Cardiac septum (tissue), 1 donor: ENCODE measurements around the gene PDILT. TPM values are rescaled to one million over a fixed set of nuclear protein-coding genes. Genes with fewer than 3 reads are reported as not detected.

Experiments used
- DNase-seq: peaks from one replicate; pipeline ENCODE4 v3.0.0-alpha.2; 2020; ENCODE audit warnings: low spot score
- intact Hi-C: fragments of 100-400 bp; cut with DNase I; formaldehyde crosslinking; loops from one replicate; pipeline ENCODE4 v1.14.0; 2022
- total RNA-seq: library from RNA; stranded (reverse); fragmentation: NEBNext Ultra II Directional; extraction: Animal tissue kit (Norgen Biotek cat#: 25700); gene quantifications from one replicate; pipeline ENCODE4 v1.2.1, GENCODE V29; 2021
- donor health status: DM: no; HTN: no; CAD: no.

The PDILT gene
- total RNA-seq, 1 donor from 2014 or later = not detected

DNA sequence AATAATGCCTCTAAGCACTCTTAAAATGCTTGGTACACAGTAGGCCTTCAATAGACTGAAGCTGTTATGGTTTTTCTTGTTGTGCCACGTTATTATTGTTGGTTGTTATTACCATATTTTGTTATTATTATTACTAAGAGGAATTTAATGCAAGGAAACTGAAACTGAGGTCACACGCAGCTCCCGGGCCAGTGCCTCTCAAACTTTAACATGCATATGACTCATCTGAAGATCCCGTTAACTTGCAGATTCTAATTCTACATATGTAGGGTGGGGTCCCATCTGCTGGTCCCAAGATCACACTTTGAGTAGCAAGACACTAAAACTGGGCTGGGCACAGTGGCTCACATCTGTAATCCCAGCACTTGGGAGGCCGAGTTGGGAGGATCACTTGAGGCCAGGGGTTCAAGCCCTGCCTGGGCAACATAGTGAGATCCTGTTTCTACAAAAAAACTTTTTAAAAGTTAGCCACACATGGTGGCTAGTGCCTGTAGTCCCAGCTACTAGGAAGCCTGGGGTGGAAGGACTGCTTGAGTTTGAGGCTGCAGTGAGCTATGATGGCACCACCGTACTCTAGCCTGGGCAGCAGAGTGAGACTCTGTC, 5.7 kb upstream of the PDILT start:
- intact Hi-C loops = no loop called here
- DNase-seq = no peak

DNA sequence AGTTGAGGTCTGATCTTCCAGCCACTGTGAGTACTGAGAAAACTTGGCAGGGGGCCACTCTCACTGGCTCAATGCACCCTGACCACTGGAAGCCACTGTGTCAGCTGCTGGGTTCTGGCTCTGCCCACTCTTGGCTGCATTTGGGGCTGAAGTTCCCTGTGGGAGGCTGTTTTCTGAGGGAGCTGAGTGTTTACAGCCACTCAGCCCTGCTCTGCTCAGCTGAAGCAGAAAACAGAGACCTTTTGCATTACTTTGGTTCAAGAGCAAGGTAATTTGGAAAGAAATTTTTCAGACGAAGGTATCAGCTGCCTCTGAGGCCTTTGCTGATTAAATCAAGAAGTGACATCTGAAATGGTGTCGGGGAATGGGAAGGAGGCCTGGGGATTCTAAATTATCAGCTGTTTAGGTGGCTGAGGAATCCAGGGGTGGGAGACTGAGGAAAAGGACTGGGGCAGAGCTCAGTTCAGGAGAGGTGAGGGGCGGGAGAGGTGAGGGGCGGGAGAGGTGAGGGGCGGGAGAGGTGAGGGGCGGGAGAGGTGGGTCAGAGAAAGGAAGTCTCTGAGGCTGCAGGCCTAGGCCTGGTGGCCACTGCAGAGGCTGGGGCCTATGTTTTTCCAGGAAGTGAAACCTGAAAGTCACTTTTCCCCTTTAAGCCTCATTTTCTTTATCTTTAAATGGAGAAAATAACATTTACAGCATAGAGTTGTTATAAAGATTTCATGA, 5.0 kb upstream of the PDILT start, which contains the start of gene ACSM5:
ACSM5 (plus strand) TSS at position 137 of the 723 bp plus-strand sequence. CDS start 1,951 bp downstream, outside the sequence.
- DNase-seq = no peak
- intact Hi-C loops = no loop called here

DNA sequence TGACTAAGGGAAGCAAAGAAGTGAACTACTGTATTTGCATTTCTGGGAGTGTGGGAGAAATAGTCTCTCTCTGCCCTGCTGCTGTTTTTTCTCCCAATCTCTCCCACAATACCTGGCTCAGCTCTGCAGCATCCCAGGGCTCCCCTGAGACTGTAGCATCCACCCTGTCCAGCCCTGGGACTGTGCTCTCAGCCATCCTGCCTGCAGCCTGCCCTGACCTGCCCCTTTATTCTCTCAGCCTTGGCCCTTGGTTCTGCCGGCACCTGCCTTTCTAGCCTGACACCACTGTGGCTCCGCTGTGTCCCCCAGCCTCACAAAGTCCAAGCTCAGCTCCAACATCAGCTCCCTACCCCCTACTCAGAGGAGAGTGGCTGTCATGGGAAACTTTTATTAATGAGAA, 1.9 kb downstream of the PDILT start:
- DNase-seq = no peak
- intact Hi-C loops = no loop called here

DNA sequence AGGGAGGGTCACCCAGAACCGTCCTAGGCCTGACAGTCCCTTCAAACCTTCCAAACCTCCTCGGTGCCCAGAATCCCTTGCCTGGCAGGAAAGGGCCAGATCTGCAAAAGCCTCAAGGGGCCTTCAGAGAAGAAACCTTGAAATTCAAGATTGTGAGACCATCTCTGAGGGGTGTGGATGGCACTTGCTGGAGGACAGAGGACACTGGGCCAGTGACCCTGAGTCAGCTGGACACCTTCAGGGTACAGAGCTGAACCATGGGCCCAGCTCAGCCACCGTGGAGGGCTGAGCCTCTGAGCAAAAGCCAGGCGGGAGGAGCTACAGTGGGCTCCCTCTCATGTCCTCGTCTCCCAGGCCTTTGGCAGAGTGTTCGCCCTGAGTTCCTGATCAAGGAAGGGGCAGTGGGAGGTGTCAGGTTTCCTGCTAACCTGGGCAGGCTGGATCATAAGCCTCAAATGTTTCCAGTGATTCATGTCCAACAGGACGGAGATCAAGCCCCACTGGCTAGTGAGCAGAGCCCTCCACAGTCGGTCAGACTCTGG, 3.0 kb downstream of the PDILT start:
- no peak for DNase-seq
- intact Hi-C loops = no loop called here

DNA sequence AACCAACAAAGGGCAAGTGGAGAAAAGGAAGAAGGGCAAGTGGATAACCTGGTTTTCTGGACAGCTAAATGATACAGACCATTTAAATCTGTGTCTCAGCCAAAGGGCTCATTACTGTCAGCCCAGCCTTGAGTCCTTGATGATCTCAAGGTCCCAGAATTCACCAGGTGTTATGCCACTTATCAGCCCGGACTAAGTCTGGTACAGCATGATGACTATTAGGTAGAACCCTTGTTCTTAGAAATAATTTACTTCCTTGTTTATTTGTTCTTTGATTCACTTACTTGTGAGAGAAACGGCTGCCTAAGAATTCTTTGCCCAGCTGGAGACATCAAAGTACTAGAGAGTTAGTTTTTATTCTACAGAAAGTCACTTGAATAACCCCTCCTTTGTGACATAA, 3.5 kb downstream of the PDILT start:
- intact Hi-C loops = no loop called here
- DNase-seq = no peak

DNA sequence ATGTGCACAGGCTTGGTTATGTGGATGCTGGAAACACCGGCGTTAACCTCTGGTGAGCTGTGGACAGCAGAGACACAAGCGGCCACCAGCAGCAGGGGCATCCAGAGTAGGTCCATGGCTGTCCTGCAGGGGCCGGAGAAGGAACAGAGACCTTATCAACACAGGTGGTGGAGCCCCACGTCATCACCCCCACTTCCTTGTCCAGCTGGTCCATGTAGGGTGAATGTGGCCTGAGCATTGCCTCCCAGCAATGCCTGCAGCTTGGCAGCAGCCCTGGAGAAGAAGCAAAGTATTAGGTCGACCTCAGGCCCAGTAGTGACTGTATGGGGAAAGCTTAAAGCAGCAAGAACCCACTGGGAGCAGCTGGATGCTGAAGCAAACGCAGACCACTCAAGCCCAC, 5.4 kb downstream of the PDILT start:
- intact Hi-C loops = no loop called here
- no peak for DNase-seq

DNA sequence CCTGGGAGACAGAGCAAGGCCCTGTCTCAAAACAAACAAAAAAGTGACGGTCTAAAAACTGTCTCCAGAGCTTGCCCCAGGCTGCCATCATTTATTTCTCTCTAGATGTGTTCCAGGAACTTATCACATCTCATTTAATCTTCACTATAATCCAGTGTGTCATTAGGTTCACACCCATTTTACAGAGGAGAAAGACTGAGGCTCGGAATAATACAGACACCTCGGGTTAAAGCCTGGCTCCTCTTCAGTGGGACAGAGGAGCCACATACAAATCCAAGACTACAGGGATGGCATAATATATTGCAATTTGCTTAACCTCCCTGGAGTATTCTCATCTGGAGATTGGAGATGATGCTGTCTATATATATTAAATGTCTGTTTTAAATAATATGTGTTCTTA, 5.9 kb downstream of the PDILT start:
- no peak for DNase-seq
- intact Hi-C loops = no loop called here

DNA sequence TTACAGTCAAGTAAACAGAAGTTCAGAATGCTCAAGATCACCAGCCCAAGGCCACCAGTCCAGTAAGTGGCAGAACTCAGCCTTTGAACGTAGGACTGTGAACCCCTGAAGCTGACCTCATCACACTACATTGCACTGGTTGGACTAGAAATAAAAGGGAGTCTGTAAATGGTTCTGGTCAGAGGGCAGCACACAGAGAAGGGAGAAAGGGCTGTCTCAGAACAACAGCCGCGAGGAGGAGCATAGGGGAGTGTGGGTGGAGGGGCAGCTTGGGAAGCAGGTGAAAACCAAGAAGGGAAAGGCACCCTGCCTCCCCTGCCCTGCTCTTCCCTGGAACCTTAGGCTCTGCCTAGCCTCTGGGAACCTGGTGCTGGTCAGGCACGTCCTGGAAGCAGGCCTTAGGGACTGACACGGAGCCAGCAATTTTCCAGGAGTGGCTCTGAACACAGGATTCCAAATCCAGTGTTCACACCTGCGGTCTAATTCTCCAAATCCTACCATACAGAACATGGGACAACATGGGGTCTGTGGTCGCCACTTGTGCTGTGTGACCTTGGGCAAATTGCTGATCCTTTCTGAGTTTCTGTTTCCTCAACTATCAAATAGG, 7.0 kb downstream of the PDILT start:
- no peak for DNase-seq
- intact Hi-C loops = no loop called here

DNA sequence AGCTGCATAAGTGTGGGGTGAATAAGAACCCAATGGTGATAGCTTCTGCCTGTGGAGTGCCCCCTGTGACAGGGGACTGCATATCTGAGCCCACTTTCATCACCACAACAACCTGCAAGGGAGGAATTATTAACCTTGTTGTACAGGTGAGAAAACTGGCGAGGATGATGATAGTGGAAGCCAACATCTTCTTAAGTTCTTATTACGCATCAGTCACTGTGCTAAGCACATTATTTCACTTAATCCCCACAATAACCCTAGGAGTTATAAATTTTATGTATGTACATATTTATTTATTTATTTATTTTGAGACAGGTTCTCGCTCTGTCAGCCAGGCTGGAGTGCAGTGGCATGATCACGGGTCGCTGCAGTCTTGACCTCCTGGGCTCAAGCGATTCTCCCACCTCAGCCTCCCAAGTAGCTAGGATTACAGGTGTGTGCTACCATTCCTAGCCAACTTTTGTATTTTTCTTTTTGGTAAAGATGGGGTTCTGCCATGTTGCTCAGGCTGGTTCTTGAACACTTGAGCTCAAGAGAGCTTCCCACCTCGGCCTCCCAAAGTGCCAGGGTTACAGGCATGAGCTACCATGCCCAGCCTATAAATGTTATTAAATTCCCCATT, 7.6 kb downstream of the PDILT start:
- no peak for DNase-seq

DNA sequence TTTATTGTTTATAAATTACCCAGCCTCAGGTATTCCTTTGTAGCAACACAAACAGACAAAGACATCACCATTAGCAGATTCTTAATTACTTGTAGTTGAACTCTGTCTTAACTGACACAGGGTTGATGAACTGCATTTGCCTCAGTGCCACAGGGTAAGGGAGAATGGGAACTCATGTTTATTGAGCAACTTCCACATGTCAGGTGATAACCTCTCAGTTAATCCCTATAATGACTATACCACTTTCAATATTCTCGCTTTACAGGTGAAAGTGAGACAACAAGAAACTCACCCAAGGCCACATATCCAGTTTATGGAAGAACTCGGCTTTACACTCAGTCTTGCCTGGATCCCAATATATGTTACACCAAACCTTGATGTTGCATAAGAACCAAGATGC, 8.6 kb downstream of the PDILT start:
- intact Hi-C loops = no loop called here
- no peak for DNase-seq

More for the DNA sequence above, 7.6 kb downstream of the PDILT start:
- intact Hi-C loops = no loop called here

DNA sequence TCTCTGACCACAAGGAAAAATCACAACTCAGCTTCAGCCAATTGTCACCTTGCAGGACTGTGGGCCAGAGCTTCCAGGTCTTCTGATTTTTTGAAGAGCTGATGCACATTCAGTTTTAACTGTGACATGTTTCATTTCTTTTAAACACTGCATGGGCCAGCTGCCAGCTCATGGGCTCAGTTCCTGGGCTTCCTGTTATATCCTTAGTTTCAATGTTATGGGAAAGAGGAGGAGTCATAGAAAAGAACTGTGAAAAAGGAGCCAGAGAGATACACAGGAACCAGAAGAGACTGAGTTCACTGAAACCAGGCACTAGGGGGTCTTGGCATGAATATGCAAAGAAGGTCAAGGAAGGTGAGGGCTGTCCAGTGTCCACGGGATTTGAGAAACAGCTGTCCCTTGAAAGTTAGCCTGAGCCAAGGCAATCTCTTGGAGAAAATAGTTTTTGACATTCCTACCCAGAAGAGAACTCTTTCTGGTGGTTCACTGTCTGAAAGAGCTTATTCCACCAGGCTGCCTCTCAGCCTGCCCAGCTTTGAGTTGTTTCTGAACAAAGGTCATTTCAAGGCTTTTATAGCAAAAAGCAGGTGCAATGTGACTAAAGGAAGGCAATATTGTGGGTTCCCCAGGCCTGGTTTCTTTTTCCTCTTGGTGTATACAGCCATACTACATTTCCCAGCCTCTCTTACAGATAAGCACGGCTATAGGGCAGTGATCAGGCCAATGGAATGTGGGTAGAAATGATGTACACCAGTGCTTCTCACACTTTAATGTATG, 10.5 kb downstream of the PDILT start:
- no peak for DNase-seq
- intact Hi-C loops = no loop called here

DNA sequence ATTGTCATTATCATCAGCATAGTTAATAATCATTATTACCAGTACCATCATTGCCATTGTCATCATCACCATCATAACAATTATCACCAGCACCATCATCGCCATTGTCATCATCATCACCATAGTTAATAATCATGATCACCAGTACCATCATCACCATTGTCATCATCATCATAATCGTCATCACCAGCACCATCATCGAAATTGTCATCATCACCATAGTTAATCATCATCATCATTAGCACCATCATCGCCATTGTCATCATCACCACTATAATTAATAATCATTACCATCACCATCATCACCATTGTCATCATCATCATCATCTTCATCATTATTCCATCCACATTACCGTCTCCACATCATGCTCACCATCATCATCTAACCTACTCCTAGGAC, 13.5 kb downstream of the PDILT start:
- intact Hi-C loops = no loop called here

DNA sequence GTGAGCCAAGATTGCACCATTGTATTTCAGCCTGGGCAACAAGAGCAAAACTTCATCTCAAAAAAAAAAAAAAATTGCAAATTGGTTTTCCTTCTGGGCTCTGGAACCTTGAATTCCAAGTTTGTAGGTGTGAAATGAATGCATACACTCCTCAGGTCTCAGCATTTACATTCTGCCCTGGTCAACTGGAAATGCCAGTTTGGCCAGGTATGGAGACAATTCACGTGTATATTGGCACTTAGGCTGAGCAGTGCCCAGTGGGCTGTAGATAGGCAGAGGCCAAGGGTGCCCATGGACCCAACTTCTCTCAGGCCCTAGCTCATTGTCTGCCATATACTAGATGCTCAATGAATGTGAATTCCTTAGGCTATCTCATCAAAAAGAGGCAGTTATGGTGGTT, 15.7 kb downstream of the PDILT start:
- intact Hi-C loops = no loop called here
- no peak for DNase-seq

More for the DNA sequence above, 13.5 kb downstream of the PDILT start:
- DNase-seq = no peak

DNA sequence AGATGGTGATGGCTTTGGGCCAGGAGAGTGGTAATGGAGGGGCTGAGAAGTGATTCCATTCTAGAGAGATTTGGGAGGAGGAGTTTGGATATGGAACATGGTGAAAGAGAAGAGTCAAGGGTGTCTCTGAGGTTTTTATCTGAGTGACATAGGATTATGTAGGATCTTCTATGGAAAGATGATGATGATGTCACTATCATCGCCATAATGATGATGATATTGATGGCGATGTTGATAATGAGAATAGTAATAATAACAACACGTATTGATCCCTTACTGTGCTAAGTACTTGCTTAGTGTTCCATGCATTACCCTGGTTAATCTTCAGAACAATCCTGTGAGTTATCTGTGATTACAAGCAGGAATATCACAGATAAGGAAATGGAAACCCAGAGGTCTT, 16.6 kb downstream of the PDILT start:
- intact Hi-C loops = no loop called here
- DNase-seq = no peak

DNA sequence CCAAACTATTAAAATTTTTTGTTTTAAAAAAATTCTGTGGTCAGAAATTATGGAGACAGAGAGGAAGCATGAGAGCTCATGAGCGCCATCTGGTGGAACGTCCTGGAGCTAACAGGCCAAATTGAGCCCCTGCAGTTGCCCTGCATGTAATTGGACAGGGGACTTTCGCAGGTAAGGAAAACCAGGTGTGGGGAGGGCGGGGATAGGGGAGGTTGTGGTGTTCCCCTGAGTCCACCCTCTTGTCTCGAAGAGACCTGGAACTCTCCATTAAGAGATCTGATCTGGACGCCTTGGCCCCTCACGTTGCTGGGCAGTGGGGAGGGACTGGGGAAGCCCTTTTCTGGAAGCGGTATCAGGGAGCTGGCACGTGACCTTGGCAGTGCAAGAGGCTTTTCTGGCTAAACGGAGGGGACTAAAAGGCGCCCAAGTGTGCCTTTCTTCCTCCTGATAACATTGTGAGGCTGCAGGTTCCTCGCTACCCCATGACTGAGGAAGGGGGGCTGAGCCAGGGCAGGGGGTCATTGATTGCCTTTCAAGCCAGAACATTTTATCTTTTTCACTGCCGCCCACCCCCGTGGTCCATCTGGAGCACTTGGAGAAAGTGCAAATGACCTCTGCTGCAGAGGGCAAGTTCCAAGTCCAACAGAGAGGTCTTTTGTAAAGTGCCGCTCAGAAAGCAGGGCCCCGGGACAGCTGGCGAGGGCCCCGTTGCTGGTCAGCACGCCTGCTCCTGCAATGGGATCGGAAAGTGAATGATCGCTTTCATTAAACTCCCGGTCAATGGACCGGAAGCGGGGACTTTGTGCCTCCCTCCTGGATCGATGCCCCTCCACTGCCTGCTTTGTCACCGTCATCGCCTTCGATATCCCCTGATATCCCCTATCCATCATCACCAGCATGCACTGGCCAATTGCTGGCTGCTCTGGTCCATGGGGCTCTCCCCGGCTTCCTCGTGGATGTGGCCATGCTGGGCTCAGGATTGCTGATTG, 18.4 kb downstream of the PDILT start:
- intact Hi-C loops = no loop called here
- no peak for DNase-seq

DNA sequence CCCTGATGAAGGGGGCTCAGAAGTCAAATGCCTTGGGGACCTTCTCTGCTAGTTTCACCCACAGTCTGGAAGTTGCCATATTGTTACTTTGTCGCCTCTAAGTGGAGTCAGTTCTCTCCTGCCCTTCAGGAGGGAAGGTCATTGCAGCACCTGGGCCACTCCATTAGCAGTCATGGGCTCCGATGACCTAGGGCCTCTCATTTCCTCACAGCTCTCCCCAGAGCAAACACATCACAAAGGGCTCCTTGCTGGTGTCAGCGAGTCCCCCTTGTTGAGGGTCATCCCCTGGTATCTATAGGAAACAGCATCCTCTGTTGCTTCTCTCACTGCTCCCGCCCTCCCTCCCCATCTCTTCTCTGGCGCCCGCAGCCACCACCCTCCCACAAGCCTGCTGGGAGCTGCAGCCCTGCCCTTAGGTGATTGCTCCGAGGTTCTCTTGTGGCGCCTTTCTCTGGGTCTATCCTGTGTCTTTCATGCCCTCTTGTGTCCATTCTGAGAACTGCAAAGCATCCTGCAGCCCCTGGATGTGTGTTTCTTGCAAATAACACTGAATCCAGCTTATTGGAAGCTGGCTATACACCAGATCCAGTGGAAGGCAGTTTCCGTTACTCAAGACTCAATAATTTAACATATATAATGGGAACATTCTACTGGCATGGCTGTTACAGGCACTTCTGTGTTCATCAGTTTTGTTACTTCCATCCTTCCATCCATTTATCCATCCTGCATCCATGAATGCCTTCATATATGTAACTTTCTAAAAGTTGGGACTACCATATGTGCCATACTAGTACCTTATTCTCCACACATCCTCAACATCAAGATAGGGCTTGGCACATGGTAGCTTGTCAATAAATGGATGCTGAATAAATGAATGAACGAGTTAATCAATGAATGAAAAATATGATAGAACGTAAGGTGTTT, 21.2 kb downstream of the PDILT start:
- intact Hi-C loops = loop anchor here (2.0 kb wide), 1 partner anchor 477 kb away; no protein-coding TSS in a partner anchor
- DNase-seq = no peak

DNA sequence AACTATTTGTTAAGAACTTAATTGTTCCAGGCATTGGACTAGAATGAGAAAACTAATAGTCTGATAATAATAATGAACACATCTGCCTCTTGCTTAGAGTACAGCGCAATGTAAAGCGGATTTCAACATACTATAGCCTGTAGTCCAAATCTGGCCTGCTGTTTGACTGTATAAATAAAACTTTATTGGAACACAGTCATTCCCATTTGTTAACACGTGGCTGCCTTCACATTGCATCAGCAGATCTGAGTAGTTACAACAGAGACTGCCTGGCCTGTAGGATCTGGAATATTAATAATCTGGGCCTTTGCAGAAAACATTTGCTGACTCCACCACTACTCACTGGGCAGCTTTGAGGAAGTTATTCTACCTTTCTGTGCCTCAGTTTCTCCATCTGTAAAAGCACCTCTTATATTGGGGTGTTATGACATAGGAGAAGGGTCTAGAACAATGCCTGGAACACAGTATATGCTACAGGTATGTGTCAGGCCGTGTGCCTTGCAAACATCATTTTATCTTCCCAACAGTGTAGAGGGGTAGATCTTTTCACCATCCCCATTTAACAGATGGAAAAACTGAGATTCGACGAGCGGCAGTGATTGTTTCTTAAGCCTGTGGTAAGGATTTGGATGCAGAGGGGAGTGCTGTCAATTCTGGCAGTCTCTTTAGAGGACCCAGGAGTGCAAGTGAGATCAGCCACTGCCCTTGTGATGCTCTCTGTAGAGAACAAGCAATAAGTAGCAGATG, 22.2 kb downstream of the PDILT start:
- intact Hi-C loops = loop anchor here (2.0 kb wide), 1 partner anchor 476 kb away; no protein-coding TSS in a partner anchor
- no peak for DNase-seq
